CD4-positive, CD25-positive, alpha-beta regulatory T cell (primary cell): ENCODE results near the gene LSG1. TPM values are rescaled to one million over a fixed set of nuclear protein-coding genes. Genes with fewer than 3 reads are reported as not detected.
A peak's percentile ranks its signal among the peaks of the same experiment; 100 is the strongest.

Experiments used
- ATAC-seq, 2 donors: fragments of 150-1000 bp; cut with Tn5 transposase; one replicate each; pipeline ENCODE4 v1.10.0; 2021; ENCODE audit warnings: low read depth in 2 of 2, moderate number of reproducible peaks in 2 of 2, moderate library complexity in 1 of 2
- DNase-seq, 3 donors: peaks; one replicate each; pipeline versions ENCODE4 v3.0.0 to v3.0.0-alpha.2; 2012 to 2022; ENCODE audit warnings: mixed read lengths in 1 of 3
- H3K27ac ChIP-seq: one replicate; pipeline ENCODE4 v1.7.0; 2013; ENCODE audit warnings: mild to moderate bottlenecking, low read length; ENCODE audit not compliant: insufficient read depth, poor library complexity, severe bottlenecking
- H3K27me3 ChIP-seq: one replicate; pipeline ENCODE4 v1.7.0; 2013; ENCODE audit warnings: low read length; ENCODE audit not compliant: control insufficient read depth, insufficient read depth
- H3K36me3 ChIP-seq: one replicate; pipeline ENCODE4 v1.7.0; 2013; ENCODE audit warnings: mild to moderate bottlenecking, low read length, moderate library complexity; ENCODE audit not compliant: control insufficient read depth, insufficient read depth
- H3K4me1 ChIP-seq: 2 replicates; pipeline ENCODE4 v1.7.0; 2013; ENCODE audit warnings: mild to moderate bottlenecking, low read length; ENCODE audit not compliant: insufficient read depth, control insufficient read depth, poor library complexity, severe bottlenecking
- H3K4me3 ChIP-seq: one replicate; pipeline ENCODE4 v1.7.0; 2013; ENCODE audit warnings: low read depth, mild to moderate bottlenecking, low read length, moderate library complexity
- H3K9me3 ChIP-seq, 2 experiments: 1 replicate in 1 of 2; 2 replicates in 1 of 2; pipeline ENCODE4 v1.7.0; 2013; ENCODE audit warnings: low read length in 2 of 2, mild to moderate bottlenecking in 1 of 2, moderate library complexity in 1 of 2; ENCODE audit not compliant: control insufficient read depth in 2 of 2
- H3K27ac Mint-ChIP-seq, 3 donors: one replicate each; pipeline ENCODE4 v1.8.0; 2020 to 2022; ENCODE audit warnings: mild to moderate bottlenecking in 3 of 3, mixed read lengths in 3 of 3, moderate library complexity in 2 of 3
- H3K27me3 Mint-ChIP-seq: one replicate; pipeline ENCODE4 v1.8.0; 2022; ENCODE audit warnings: mild to moderate bottlenecking, mixed read lengths
- H3K36me3 Mint-ChIP-seq: one replicate; pipeline ENCODE4 v1.8.0; 2020; ENCODE audit warnings: mixed read lengths
- H3K4me1 Mint-ChIP-seq, 4 donors: one replicate each; pipeline ENCODE4 v1.8.0; 2020 to 2022; ENCODE audit warnings: mixed read lengths in 4 of 4, mild to moderate bottlenecking in 1 of 4
- H3K4me3 Mint-ChIP-seq, 4 donors: one replicate each; pipeline ENCODE4 v1.8.0; 2020 to 2022; ENCODE audit warnings: mild to moderate bottlenecking in 4 of 4, mixed read lengths in 4 of 4, moderate library complexity in 3 of 4
- H3K9me3 Mint-ChIP-seq, 7 donors: one replicate each; pipeline ENCODE4 v1.8.0; 2020 to 2022; ENCODE audit warnings: mixed read lengths in 7 of 7, mild to moderate bottlenecking in 3 of 7, moderate library complexity in 2 of 7
- polyA plus RNA-seq, 4 donors: library from polyadenylated mRNA; unstranded; fragments of 300-500 nt; fragmentation: Illumina TruSeq; gene quantifications; one replicate each; pipeline ENCODE4 v1.2.3, GENCODE V29; 2021
- total RNA-seq: library from RNA; stranded (reverse); gene quantifications from one replicate; pipeline ENCODE4 v1.2.3, GENCODE V29; 2022

The LSG1 gene
- total RNA-seq (50.5 TPM), polyA plus RNA-seq (10 to 100 TPM; 12.1 to 23.3 (median 17.9) TPM)

DNA sequence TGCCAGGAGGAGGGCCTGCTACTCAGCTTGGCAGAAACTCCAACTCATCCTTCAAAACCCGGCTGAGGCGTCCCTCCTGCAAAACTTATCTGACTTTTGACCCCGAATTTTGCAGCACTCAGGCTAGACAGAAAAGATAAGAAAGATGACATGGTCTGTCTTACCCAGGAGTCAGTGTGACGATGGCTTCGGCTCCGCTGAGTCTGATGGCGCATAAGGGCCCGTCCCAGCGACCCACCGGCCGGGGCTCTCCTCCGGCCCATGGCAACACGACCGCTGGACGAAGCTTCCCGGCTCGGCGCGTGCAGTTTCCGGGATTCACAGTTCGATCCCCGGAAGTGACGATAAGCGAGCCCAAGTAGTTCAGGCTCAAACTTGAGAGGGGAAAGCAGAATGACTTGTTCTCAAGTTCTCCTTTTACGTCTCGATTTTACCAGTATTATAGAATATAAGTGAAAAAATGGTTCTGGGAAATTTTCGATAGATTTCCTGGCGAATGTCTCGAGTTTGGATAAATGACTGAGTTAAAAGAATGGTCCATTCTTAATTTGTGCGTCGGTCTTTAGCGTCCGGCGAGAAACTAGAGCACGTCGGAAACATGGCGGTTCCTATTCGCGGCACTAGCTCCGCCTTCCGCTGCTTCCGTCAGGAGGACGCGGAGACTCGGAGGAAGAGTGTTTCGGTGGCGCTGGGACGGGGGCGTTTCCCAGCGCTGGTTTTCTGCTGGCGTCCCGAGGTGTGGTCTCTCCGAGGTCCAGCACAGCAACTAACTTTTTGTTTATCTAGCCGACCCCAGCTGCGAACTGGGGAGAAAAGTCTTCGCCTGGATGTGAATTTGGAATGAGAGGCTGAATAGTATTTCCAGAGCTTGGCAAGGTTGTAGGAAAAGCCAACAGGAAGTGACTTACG, at the start of gene LSG1:
Gene LSG1, minus strand, starts transcription at position 292 of the 909 bp plus-strand sequence. Its CDS starts 29 bp downstream, at position 263.
- H3K4me3 Mint-ChIP-seq: peak within 1 kb of the TSS; percentile 94 to 99 (median 98)
- DNase-seq (peak; percentile 84 to 98 (median 92)), ATAC-seq (peak; percentile 94 to 96)
- peak within 1 kb of the TSS; percentile 96 for H3K4me3 ChIP-seq
- no peaks in the 10 kb centered on the region for H3K9me3 ChIP-seq
- H3K9me3 Mint-ChIP-seq: no peaks in the 10 kb centered on the region
- H3K27ac Mint-ChIP-seq: peak within 1 kb of the TSS; percentile 99
- H3K4me1 Mint-ChIP-seq: peaks cover 21 to 46% (median 25%) of the 10 kb centered on the region in 4 donors
- peaks cover 19% of the 10 kb centered on the region for H3K36me3 ChIP-seq
- H3K27ac ChIP-seq: peak within 1 kb of the TSS; percentile 91
- H3K27me3 Mint-ChIP-seq: no peaks in the 10 kb centered on the region
- H3K36me3 Mint-ChIP-seq: peaks cover 15% of the 10 kb centered on the region
- no peaks in the 10 kb centered on the region for H3K27me3 ChIP-seq
- H3K4me1 ChIP-seq: peaks cover 19% of the 10 kb centered on the region

DNA sequence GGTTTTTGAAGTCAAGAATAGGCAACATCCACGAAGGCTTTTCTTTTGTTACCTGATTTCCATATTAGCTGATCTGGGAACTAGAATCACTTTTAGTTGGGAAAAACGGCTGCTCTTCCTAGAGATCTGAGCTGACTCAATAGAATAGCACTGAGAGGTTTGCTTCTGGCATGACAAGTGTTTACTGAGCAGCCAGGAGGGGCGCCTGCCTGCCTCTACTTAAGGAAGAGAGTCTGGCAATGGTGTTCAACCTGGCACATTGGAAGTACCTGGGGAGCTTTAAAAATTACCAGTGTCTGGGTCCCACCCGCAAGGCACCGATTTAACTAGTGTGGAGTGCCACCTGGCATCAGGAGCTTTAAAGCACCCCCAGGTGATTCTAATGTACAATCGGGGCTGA, 48.1 kb upstream of the LSG1 start:
- H3K4me3 Mint-ChIP-seq: no peak overlapping the region
- Histone ChIP-seq H3K9me3 (no peaks in the 10 kb centered on the region), H3K27ac (no peak overlapping the region), H3K4me3 (no peak overlapping the region), H3K4me1 (no peaks in the 10 kb centered on the region), H3K27me3 (peaks cover 1% of the 10 kb centered on the region), H3K36me3 (no peaks in the 10 kb centered on the region)
- H3K9me3 Mint-ChIP-seq: peaks cover 0 to 3% (median 0%) of the 10 kb centered on the region in 7 donors
- H3K27ac Mint-ChIP-seq: no peak overlapping the region
- H3K27me3 Mint-ChIP-seq: peaks cover 11% of the 10 kb centered on the region
- DNase-seq (no peak), ATAC-seq (no peak)
- no peaks in the 10 kb centered on the region for H3K4me1 Mint-ChIP-seq
- no peaks in the 10 kb centered on the region for H3K36me3 Mint-ChIP-seq

DNA sequence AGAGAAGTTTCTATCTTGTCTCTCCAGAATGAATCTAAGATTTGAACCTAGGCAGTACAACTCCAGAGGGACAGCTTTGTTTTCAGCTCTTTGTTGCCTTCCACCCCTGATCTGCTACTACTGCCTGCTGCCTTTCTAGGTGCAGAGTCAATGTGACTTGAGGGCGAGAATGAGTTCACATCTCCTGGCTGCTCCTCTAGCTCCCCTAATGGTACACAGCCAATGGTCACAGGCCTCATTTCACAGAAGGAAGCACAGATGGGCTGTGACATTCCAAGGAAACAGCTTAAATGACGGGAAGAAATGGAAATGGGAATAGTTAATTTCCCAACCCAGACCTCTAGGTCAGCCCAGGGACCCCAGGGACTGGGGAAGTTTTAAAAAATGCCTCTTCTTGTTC, 46.1 kb upstream of the LSG1 start:
- Mint-ChIP-seq H3K4me1 (no peaks in the 10 kb centered on the region), H3K27me3 (peaks cover 11% of the 10 kb centered on the region), H3K27ac (no peak overlapping the region), H3K4me3 (no peak overlapping the region), H3K36me3 (no peaks in the 10 kb centered on the region), H3K9me3 (peaks cover 0 to 3% (median 0%) of the 10 kb centered on the region in 7 donors)
- ATAC-seq: no peak
- no peaks in the 10 kb centered on the region for H3K9me3 ChIP-seq
- no peaks in the 10 kb centered on the region for H3K36me3 ChIP-seq
- H3K27ac ChIP-seq: no peak overlapping the region
- no peaks in the 10 kb centered on the region for H3K4me1 ChIP-seq
- peaks cover 3% of the 10 kb centered on the region for H3K27me3 ChIP-seq
- DNase-seq: no peak
- no peak overlapping the region for H3K4me3 ChIP-seq

DNA sequence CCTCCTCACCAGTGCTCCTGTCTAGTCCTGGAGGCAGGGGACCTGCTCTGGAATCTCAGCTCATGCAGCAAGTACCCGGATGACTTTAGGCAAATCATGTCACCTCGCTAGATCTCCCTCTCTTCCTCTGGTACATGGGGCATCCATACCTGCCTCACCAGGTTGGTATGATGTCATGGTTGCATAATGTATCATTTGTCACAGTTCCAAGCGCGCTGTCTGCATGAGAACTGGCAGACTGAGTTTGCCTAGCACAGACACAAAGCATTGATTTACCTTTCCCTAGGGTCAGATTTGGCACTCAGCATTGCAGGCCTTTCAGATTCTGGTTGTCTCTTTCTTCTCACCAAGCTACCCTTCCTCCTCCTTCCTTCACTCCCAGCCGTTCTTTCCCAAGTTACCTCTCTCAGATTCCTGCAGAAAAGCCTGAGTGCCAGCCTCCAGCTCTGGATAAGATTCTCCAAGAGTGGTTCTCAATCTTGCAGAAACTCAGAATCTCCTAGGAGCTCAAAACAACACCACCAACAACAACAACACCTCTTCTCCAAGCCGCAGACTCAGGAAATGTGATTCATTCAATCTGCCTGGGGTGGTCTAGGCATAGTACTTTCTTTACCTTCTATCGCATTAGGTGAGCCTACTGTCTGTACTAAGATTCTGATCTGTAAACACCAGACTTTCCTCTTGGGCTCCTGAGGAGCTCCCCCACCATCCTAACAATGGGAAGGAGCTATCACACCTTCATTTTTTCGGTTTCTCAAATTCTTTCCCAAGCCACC, 43.2 kb upstream of the LSG1 start:
- H3K27ac ChIP-seq: no peak overlapping the region
- no peaks in the 10 kb centered on the region for H3K9me3 ChIP-seq
- DNase-seq (no peak), ATAC-seq (no peak)
- peaks cover 3% of the 10 kb centered on the region for H3K27me3 ChIP-seq
- peaks cover 24% of the 10 kb centered on the region for H3K27me3 Mint-ChIP-seq
- no peak overlapping the region for H3K27ac Mint-ChIP-seq
- peaks cover 0 to 3% (median 0%) of the 10 kb centered on the region in 7 donors for H3K9me3 Mint-ChIP-seq
- H3K4me1 Mint-ChIP-seq: no peaks in the 10 kb centered on the region
- H3K36me3 Mint-ChIP-seq: no peaks in the 10 kb centered on the region
- no peaks in the 10 kb centered on the region for H3K36me3 ChIP-seq
- no peak overlapping the region for H3K4me3 Mint-ChIP-seq
- no peak overlapping the region for H3K4me3 ChIP-seq
- no peaks in the 10 kb centered on the region for H3K4me1 ChIP-seq

DNA sequence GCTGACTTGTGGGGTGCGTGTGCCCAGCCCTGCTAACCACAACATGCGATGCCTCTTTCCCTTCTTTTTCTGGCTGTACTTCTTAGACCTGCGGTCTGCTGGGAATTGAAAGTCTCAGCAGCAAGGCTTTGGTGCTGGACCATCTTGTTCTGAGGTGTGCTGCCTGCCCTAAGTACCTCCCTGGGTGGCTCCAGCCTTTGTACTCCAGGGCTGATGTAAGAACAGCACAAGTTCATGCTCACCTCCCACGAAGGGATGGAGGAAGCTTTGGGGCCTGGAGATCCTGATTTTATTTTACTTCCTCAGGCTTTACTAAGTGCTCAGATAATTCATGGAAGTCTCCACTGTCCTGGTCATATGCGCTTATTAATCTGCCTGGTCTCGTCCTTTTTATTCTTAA, 42.6 kb upstream of the LSG1 start:
- H3K9me3 Mint-ChIP-seq: peaks cover 0 to 3% (median 0%) of the 10 kb centered on the region in 7 donors
- H3K4me3 ChIP-seq: no peak overlapping the region
- H3K36me3 Mint-ChIP-seq: no peaks in the 10 kb centered on the region
- no peak overlapping the region for H3K27ac Mint-ChIP-seq
- no peaks in the 10 kb centered on the region for H3K4me1 Mint-ChIP-seq
- H3K36me3 ChIP-seq: no peaks in the 10 kb centered on the region
- no peak overlapping the region for H3K4me3 Mint-ChIP-seq
- no peaks in the 10 kb centered on the region for H3K9me3 ChIP-seq
- H3K27me3 ChIP-seq: peaks cover 3% of the 10 kb centered on the region
- no peaks in the 10 kb centered on the region for H3K4me1 ChIP-seq
- H3K27me3 Mint-ChIP-seq: peaks cover 24% of the 10 kb centered on the region
- DNase-seq: no peak
- no peak overlapping the region for H3K27ac ChIP-seq
- ATAC-seq: no peak

DNA sequence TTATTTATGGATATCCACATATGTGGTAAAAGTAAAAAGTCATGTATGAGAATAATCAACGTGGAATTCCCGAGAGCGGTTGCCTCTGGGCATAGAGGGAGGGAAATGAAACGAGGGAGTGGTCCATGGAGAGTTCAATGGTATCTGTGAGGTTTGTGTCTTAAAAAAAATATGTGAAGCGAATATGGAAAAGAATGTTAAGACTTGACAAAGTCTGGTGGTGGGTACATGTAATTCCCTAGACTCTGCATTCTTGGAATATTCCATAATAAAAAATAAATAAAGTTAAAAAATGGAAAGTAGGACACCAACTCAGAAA, 42.1 kb upstream of the LSG1 start:
- H3K36me3 Mint-ChIP-seq: no peaks in the 10 kb centered on the region

DNA sequence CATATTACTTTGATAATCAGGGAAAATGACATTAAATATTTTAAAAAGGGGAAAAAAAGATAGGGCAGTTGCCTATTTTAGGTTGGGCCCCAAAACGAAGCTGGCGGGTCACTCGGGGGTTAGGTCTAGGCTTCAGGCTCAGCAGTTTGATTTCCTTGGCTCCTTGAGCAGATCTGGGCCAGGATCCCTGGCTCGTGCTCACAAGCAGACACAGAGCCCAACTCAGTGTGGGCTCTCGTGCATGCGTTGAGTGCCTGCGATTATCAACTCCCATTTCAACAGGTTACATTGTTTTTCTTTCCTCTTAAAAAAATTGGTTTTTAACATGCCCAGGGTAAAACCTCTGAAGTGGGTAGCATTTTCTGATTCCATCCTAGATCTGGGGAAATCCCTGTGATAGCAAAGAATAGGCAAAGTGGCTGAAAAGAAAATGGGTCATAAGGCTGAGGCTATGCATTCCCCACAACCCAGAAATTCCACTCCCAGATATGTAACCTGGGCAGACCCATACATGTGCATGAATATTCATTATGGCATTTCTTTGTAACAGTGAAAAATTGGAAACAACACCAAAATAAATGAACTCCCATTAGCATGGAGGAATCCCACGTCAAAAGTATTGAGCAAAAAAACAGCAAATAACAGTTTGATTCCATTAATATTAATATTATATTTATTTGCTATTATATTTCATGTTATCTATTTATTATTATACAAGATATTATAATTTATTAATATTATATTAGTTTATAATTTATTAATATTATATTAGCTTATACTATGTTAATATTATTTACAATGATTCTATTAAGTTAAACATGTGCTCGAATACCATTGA, 41.5 kb upstream of the LSG1 start:
- Mint-ChIP-seq H3K4me3 (no peak overlapping the region), H3K27me3 (peaks cover 27% of the 10 kb centered on the region), H3K4me1 (no peaks in the 10 kb centered on the region), H3K9me3 (peaks cover 0 to 3% (median 0%) of the 10 kb centered on the region in 7 donors), H3K27ac (peak overlapping the region in 1 of 3 donors; percentile 23), H3K36me3 (no peaks in the 10 kb centered on the region)
- no peaks in the 10 kb centered on the region for H3K9me3 ChIP-seq
- ATAC-seq (no peak), DNase-seq (no peak)
- no peaks in the 10 kb centered on the region for H3K4me1 ChIP-seq
- H3K36me3 ChIP-seq: no peaks in the 10 kb centered on the region
- no peak overlapping the region for H3K4me3 ChIP-seq
- H3K27ac ChIP-seq: no peak overlapping the region
- H3K27me3 ChIP-seq: peaks cover 3% of the 10 kb centered on the region

More for the DNA sequence above, 42.1 kb upstream of the LSG1 start:
- Mint-ChIP-seq H3K4me3 (no peak overlapping the region), H3K27me3 (peaks cover 22% of the 10 kb centered on the region), H3K9me3 (peaks cover 0 to 3% (median 0%) of the 10 kb centered on the region in 7 donors), H3K27ac (no peak overlapping the region), H3K4me1 (no peaks in the 10 kb centered on the region)
- Histone ChIP-seq H3K27me3 (peaks cover 3% of the 10 kb centered on the region), H3K36me3 (no peaks in the 10 kb centered on the region), H3K4me1 (no peaks in the 10 kb centered on the region), H3K27ac (no peak overlapping the region), H3K4me3 (no peak overlapping the region), H3K9me3 (no peaks in the 10 kb centered on the region)
- no peak for DNase-seq
- no peak for ATAC-seq
